IMR-90 (cell line): Measurements from ENCODE around the gene ASAP2. TPM values are rescaled to one million over a fixed set of nuclear protein-coding genes. Genes with fewer than 3 reads are reported as not detected.
A peak's percentile ranks its signal among the peaks of the same experiment; 100 is the strongest.

Source experiments
- ATAC-seq: fragments of 200-7000 bp; cut with Tn5 transposase; 2 replicates; pipeline ENCODE4 v1.9.1; 2020; ENCODE audit warnings: low read depth, mild to moderate bottlenecking, moderate library complexity
- BruUV-seq: library from RNA; stranded (reverse); fragments of 400-500 nt; replicated peaks from 2 replicates; lab custom pipeline; 2021; lab: Mats Ljungman, UMichigan
- CTCF ChIA-PET: fragments of 300-600 bp; formaldehyde crosslinking; extraction: SDS; loops from one replicate; lab custom pipeline; 2021; ENCODE audit warnings: antibody characterized with exemption; lab: Yijun Ruan, JAX
- POLR2A ChIA-PET: fragments of 300-600 bp; sonication (Branson Sonifier 250); formaldehyde crosslinking; loops from one replicate; lab custom pipeline; 2022; ENCODE audit warnings: antibody characterized with exemption; ENCODE audit not compliant: unreplicated experiment; lab: Charles Lee
- DNase-seq: peaks from one replicate; pipeline ENCODE4 v3.0.0; 2013
- H2AFZ ChIP-seq: replicated peaks from 2 replicates; pipeline ENCODE3; 2013; ENCODE audit warnings: low read length, mild to moderate bottlenecking; ENCODE audit not compliant: poor library complexity
- H2AK5ac ChIP-seq: 2 replicates; pipeline ENCODE4 v1.6.1; 2013; ENCODE audit warnings: low read depth, low read length, inconsistent platforms
- H2AK9ac ChIP-seq: replicated peaks from 2 replicates; pipeline ENCODE3; 2013; ENCODE audit warnings: mild to moderate bottlenecking, low read depth, low read length, moderate library complexity; ENCODE audit not compliant: poor library complexity
- H2BK120ac ChIP-seq: 2 replicates; pipeline ENCODE4 v1.6.1; 2013; ENCODE audit warnings: low read depth, low read length, inconsistent platforms
- H2BK15ac ChIP-seq: 3 replicates; pipeline ENCODE4 v1.6.1; 2013; ENCODE audit warnings: low read depth, low read length, inconsistent platforms
- H2BK20ac ChIP-seq: 2 replicates; pipeline ENCODE4 v1.6.1; 2013; ENCODE audit warnings: low read depth, mild to moderate bottlenecking, inconsistent platforms, low read length, moderate library complexity
- H2BK5ac ChIP-seq: 2 replicates; pipeline ENCODE4 v1.6.1; 2013; ENCODE audit warnings: mild to moderate bottlenecking, low read depth, low read length, inconsistent platforms; ENCODE audit not compliant: poor library complexity, severe bottlenecking
- H3K14ac ChIP-seq: replicated peaks from 2 replicates; pipeline ENCODE4 v1.6.1; 2013; ENCODE audit warnings: low read depth, low read length, inconsistent platforms
- H3K18ac ChIP-seq: 2 replicates; pipeline ENCODE4 v1.6.1; 2013; ENCODE audit warnings: low read depth, low read length, control low read depth
- H3K23ac ChIP-seq: 2 replicates; pipeline ENCODE4 v1.6.1; 2013; ENCODE audit warnings: low read depth, low read length, inconsistent platforms
- H3K27ac ChIP-seq: 2 replicates; pipeline ENCODE4 v1.5.1; 2013; ENCODE audit warnings: mild to moderate bottlenecking, control low read depth, low read length; ENCODE audit not compliant: insufficient read depth
- H3K27me3 ChIP-seq: 2 replicates; pipeline ENCODE4 v1.6.1; 2013; ENCODE audit warnings: low read length; ENCODE audit not compliant: control insufficient read depth, insufficient read depth
- H3K36me3 ChIP-seq: 2 replicates; pipeline ENCODE4 v1.6.1; 2013; ENCODE audit warnings: low read length, mixed read lengths; ENCODE audit not compliant: control insufficient read depth, insufficient read depth
- H3K4ac ChIP-seq: 2 replicates; pipeline ENCODE4 v1.6.1; 2013; ENCODE audit warnings: low read depth, low read length, inconsistent platforms
- H3K4me1 ChIP-seq: 2 replicates; pipeline ENCODE4 v1.6.1; 2013; ENCODE audit warnings: low read length, mixed read lengths; ENCODE audit not compliant: control insufficient read depth, insufficient read depth
- H3K4me2 ChIP-seq: 2 replicates; pipeline ENCODE4 v1.6.1; 2013; ENCODE audit warnings: low read depth, mild to moderate bottlenecking, control low read depth, low read length, moderate library complexity
- H3K4me3 ChIP-seq: 2 replicates; pipeline ENCODE4 v1.5.1; 2013; ENCODE audit warnings: low read depth, mild to moderate bottlenecking, control low read depth, low read length, moderate library complexity; ENCODE audit not compliant: insufficient read depth
- H3K56ac ChIP-seq: 2 replicates; pipeline ENCODE4 v1.6.1; 2013; ENCODE audit warnings: low read length, inconsistent platforms; ENCODE audit not compliant: insufficient read depth; ENCODE audit errors: extremely low read depth
- H3K79me1 ChIP-seq, 2 experiments: 2 replicates each; pipeline ENCODE4 v1.6.1; 2013; ENCODE audit warnings: low read length in 2 of 2, inconsistent platforms in 1 of 2, low read depth in 1 of 2
- H3K9ac ChIP-seq: 2 replicates; pipeline ENCODE4 v1.6.1; 2013; ENCODE audit warnings: low read depth, low read length, control low read depth
- H3K9me1 ChIP-seq: 2 replicates; pipeline ENCODE4 v1.6.1; 2013; ENCODE audit warnings: low read length, inconsistent platforms; ENCODE audit not compliant: insufficient read depth
- H3K9me3 ChIP-seq: 2 replicates; pipeline ENCODE4 v1.6.1; 2013; ENCODE audit warnings: low read length; ENCODE audit not compliant: control insufficient read depth, insufficient read depth
- H4K20me1 ChIP-seq: 2 replicates; pipeline ENCODE4 v1.6.1; 2013; ENCODE audit warnings: low read length, inconsistent platforms; ENCODE audit not compliant: insufficient read depth
- H4K5ac ChIP-seq: 2 replicates; pipeline ENCODE4 v1.6.1; 2013; ENCODE audit warnings: mild to moderate bottlenecking, low read depth, low read length, control low read depth
- H4K8ac ChIP-seq, 2 experiments: 2 replicates each; pipeline ENCODE4 v1.6.1; 2013; ENCODE audit warnings: low read depth in 2 of 2, low read length in 2 of 2, control low read depth in 1 of 2, inconsistent platforms in 1 of 2
- H4K91ac ChIP-seq: 2 replicates; pipeline ENCODE4 v1.6.1; 2013; ENCODE audit warnings: low read depth, low read length, inconsistent platforms; ENCODE audit not compliant: insufficient read depth
- CTCF ChIP-seq: conservative IDR thresholded peaks from 2 replicates; pipeline ENCODE4 v1.5.1; 2012; ENCODE audit warnings: mild to moderate bottlenecking, low read depth, low read length, improper control_type of control experiment
- ELK1 ChIP-seq: fragments of 150-350 bp; IDR thresholded peaks from 2 replicates; pipeline ENCODE4 v1.6.1; 2016; ENCODE audit warnings: low read depth, mild to moderate bottlenecking, low read length, moderate library complexity, borderline replicate concordance
- MAZ ChIP-seq: IDR thresholded peaks from 2 replicates; pipeline ENCODE4 v1.6.1; 2012; ENCODE audit warnings: low read depth, mild to moderate bottlenecking, low read length, improper control_type of control experiment, moderate library complexity, borderline replicate concordance
- MXI1 ChIP-seq: IDR thresholded peaks from 2 replicates; pipeline ENCODE4 v1.6.1; 2012; ENCODE audit warnings: low read depth, mild to moderate bottlenecking, low read length, moderate library complexity, borderline replicate concordance
- POLR2A ChIP-seq: IDR thresholded peaks from 2 replicates; pipeline ENCODE4 v1.6.1; 2012; ENCODE audit warnings: mild to moderate bottlenecking, low read depth, low read length
- RFX5 ChIP-seq: IDR thresholded peaks from 2 replicates; pipeline ENCODE4 v1.8.0; 2012; ENCODE audit warnings: low read depth, mild to moderate bottlenecking, low read length, moderate library complexity
- SMC3 ChIP-seq: fragments of 150-350 bp; IDR thresholded peaks from 2 replicates; pipeline ENCODE4 v1.6.1; 2016; ENCODE audit warnings: low read depth, mild to moderate bottlenecking, antibody characterized with exemption, low read length, moderate library complexity
- WGBS, 2 experiments: methylation state at CpG; one replicate each; pipeline versions ENCODE4 v1.1.5 to v1.1.7; 2013; ENCODE audit warnings: missing lambda C conversion rate in 2 of 2; ENCODE audit not compliant: insufficient read length in 1 of 2; ENCODE audit errors: extremely low coverage in 2 of 2; 5-methylcytosine and 5-hydroxymethylcytosine counted together
- dilution Hi-C: fragments of 300-500 bp; cut with HindIII; formaldehyde crosslinking; loops from one replicate; pipeline ENCODE4 v1.14.3; 2018; ENCODE audit warnings: low sequenced_read_pairs; ENCODE audit not compliant: unreplicated experiment
- in situ Hi-C: fragments of 300-500 bp; cut with MboI; formaldehyde crosslinking; loops from 3 replicates; pipeline ENCODE4 v1.14.3; 2019; ENCODE audit warnings: low sequenced_read_pairs, inconsistent platforms, mixed read lengths
- intact Hi-C: fragments of 100-400 bp; cut with micrococcal nuclease; formaldehyde crosslinking; loops from 2 replicates; pipeline ENCODE4 v1.10.0; 2022
- polyA plus RNA-seq, 3 experiments: library from polyadenylated mRNA; depleted of rRNA; stranded (reverse); fragments of >200 nt; gene quantifications; 2 replicates each; pipeline ENCODE4 v1.2.3, GENCODE V29; 2012; ENCODE audit warnings: low replicate concordance in 1 of 3
- total RNA-seq: library from RNA; depleted of rRNA; stranded (reverse); fragments of >200 nt; gene quantifications from 2 replicates; pipeline ENCODE4 v1.2.3, GENCODE V29; 2012

The ASAP2 gene
- total and polyA plus RNA-seq, 2 of the 4 experiments (the other 2 are of a cell fraction): 19.7 to 28.1 TPM

- H2BK20ac ChIP-seq: no peak overlapping the region
- H3K79me1 ChIP-seq: peaks cover 32 to 77% of the 10 kb centered on the region in 2 experiments
- no peaks in the 10 kb centered on the region for H3K36me3 ChIP-seq
- H3K18ac ChIP-seq: no peak overlapping the region
- H3K56ac ChIP-seq: no peak overlapping the region
- no peaks in the 10 kb centered on the region for H3K9me3 ChIP-seq
- no CpG with 5 or more reads among the region's 8 CpGs for WGBS, 2 experiments
- ATAC-seq: no peak
- ChIA-PET CTCF (no interaction called here), POLR2A (no interaction called here)
- BruUV-seq: no TSS peak
- no peak overlapping the region for H2BK120ac ChIP-seq
- no peak overlapping the region for H3K9ac ChIP-seq
- H2BK5ac ChIP-seq: no peak overlapping the region
- H3K23ac ChIP-seq: no peak overlapping the region
- no peak overlapping the region for H2AFZ ChIP-seq
- no peaks in the 10 kb centered on the region for H3K27me3 ChIP-seq
- H4K20me1 ChIP-seq: peaks cover 35% of the 10 kb centered on the region
- H3K4me2 ChIP-seq: no peak overlapping the region
- in situ Hi-C loops: no loop called here
- peak overlapping the region; percentile 31; the same call in 1 of the 2 replicates for H3K14ac ChIP-seq
- no peak overlapping the region for H2AK9ac ChIP-seq
- no peak overlapping the region; a peak in 1 of 4 replicates for H4K8ac ChIP-seq
- H4K5ac ChIP-seq: no peak overlapping the region
- no peak overlapping the region for H2BK15ac ChIP-seq
- H3K9me1 ChIP-seq: peaks cover 11% of the 10 kb centered on the region
- no peak for DNase-seq
- H3K4ac ChIP-seq: no peak overlapping the region
- TF ChIP-seq CTCF (no peak), MXI1 (no peak), RFX5 (no peak), ELK1 (no peak), SMC3 (no peak), MAZ (no peak), POLR2A (no peak)
- no peak overlapping the region for H3K27ac ChIP-seq
- no peak overlapping the region for H2AK5ac ChIP-seq
- intact Hi-C loops: no loop called here
- no peak overlapping the region for H4K91ac ChIP-seq
- dilution Hi-C loops: no loop called here
- H3K4me3 ChIP-seq: no peak overlapping the region
- H3K4me1 ChIP-seq: peaks cover 7% of the 10 kb centered on the region
Observed at GRCh38 chr2:9269695-9270360, 63.2 kb downstream of the ASAP2 start.
